HL-60 (cell line): ENCODE measurements around the gene GGPS1.

Source experiments
- DNase-seq, 2 experiments: peaks; one replicate each; pipeline ENCODE4 v3.0.0-alpha.2; 2010 to 2020; ENCODE audit warnings: low read depth in 1 of 2, low spot score in 1 of 2
- H3K27ac ChIP-seq: fragments of 250-450 bp; sonication (Bioruptor Pico); replicated peaks from 2 replicates; pipeline ENCODE4 v1.5.1; 2020; ENCODE audit warnings: mild to moderate bottlenecking, moderate library complexity
- H3K27me3 ChIP-seq: fragments of 250-450 bp; sonication (Bioruptor Pico); 2 replicates; pipeline ENCODE4 v1.5.1; 2021; ENCODE audit warnings: mild to moderate bottlenecking, moderate library complexity; ENCODE audit not compliant: insufficient read depth, poor library complexity, severe bottlenecking
- H3K4me3 ChIP-seq: replicated peaks from 2 replicates; pipeline ENCODE4 v1.5.1; 2011; ENCODE audit warnings: mild to moderate bottlenecking, control low read depth, low read length; ENCODE audit not compliant: insufficient read depth
- CTCF ChIP-seq: IDR thresholded peaks from one replicate; pipeline ENCODE4 v1.5.1; 2011; ENCODE audit warnings: low read length, control low read depth, inconsistent platforms; ENCODE audit not compliant: insufficient read depth
- GABPA ChIP-seq: IDR thresholded peaks from 2 replicates; pipeline ENCODE4 v1.6.1; 2012; ENCODE audit warnings: low read depth
- POLR2AphosphoS5 ChIP-seq: IDR thresholded peaks from 2 replicates; pipeline ENCODE4 v1.6.1; 2012; ENCODE audit warnings: low read depth
- REST ChIP-seq: IDR thresholded peaks from 2 replicates; pipeline ENCODE4 v1.6.1; 2012; ENCODE audit warnings: low read depth; ENCODE audit not compliant: insufficient replicate concordance
- SPI1 ChIP-seq: IDR thresholded peaks from 2 replicates; pipeline ENCODE4 v1.6.1; 2012; ENCODE audit warnings: low read depth, mild to moderate bottlenecking, borderline replicate concordance
- long read RNA-seq: library from polyadenylated mRNA; unstranded; transcript quantifications from one replicate; pipeline ENCODE4 v2.0.0, GENCODE V29; 2020

GGPS1 gene
- long read RNA-seq, transcript GGPS1-201 (4 exons, 2,895 nt) = major isoform, 141 of 166 reads
- long read RNA-seq, partial matches to known transcripts = 9 of 166 reads
- long read RNA-seq, other reads (novel, unspliced or antisense) = 11 of 166 reads

GRCh38 chr1:235328271-235329138 lies at the start of gene GGPS1:
Gene GGPS1, plus strand, starts transcription at chr1:235328570. Its CDS starts 6,695 bp downstream, at chr1:235335265.
- DNase-seq = peak; percentile 98 to 99
- Histone ChIP-seq H3K27me3 (no peaks in the 10 kb centered on the region), H3K27ac (peak within 1 kb of the TSS; percentile 83), H3K4me3 (peak within 1 kb of the TSS; percentile 95)
- TF ChIP-seq POLR2AphosphoS5 (peak; percentile 54), SPI1 (no peak; the same call in 1 of the 2 replicates), CTCF (no peak), GABPA (peak; percentile 89), REST (no peak)

DNA sequence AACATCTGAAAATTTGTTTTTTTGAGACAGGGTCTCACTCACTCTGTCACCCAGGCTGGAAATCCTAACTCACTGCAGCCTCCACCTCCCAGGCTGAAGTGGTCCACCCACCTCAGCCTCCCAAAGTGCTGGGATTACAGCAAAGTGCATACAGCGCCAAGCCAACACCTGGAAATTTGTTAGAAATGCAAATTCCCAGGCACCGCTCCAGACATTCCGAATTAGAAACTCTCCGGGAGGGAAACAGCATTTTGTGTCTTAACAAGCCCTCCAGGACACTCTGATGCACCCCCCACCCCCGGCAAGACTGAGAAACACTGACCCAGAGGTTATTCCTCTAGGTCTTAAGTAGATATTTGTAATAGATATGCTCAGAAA lies 49.5 kb upstream of the GGPS1 start:
- no peak overlapping the region for H3K27ac ChIP-seq
- no peak overlapping the region for H3K4me3 ChIP-seq
- TF ChIP-seq GABPA (no peak), REST (no peak), POLR2AphosphoS5 (no peak), SPI1 (no peak), CTCF (no peak)
- H3K27me3 ChIP-seq = no peaks in the 10 kb centered on the region
- no peak for DNase-seq

- Histone ChIP-seq H3K4me3 (no peak overlapping the region), H3K27ac (no peak overlapping the region), H3K27me3 (no peaks in the 10 kb centered on the region)
- DNase-seq = no peak
- TF ChIP-seq REST (no peak), SPI1 (no peak), CTCF (no peak), POLR2AphosphoS5 (no peak), GABPA (no peak)
Observed at GRCh38 chr1:235279694-235280093, 48.7 kb upstream of the GGPS1 start.
